HFFc6 (cell line): Measurements from ENCODE around the gene PGAM5. TPM values are rescaled to one million over a fixed set of nuclear protein-coding genes. Genes with fewer than 3 reads are reported as not detected.

ENCODE experiments used
- DNase-seq: peaks from one replicate; pipeline ENCODE4 v3.0.0-alpha.2; 2018
- H3K27ac Mint-ChIP-seq: 2 replicates; pipeline ENCODE4 v1.8.0; 2020; ENCODE audit warnings: mild to moderate bottlenecking, mixed read lengths
- H3K27me3 Mint-ChIP-seq: 2 replicates; pipeline ENCODE4 v1.8.0; 2021; ENCODE audit warnings: mild to moderate bottlenecking, moderate library complexity, mixed read lengths; ENCODE audit not compliant: insufficient read depth
- H3K36me3 Mint-ChIP-seq: 2 replicates; pipeline ENCODE4 v1.8.0; 2021; ENCODE audit warnings: low read depth, mixed read lengths
- H3K4me1 Mint-ChIP-seq: 2 replicates; pipeline ENCODE4 v1.8.0; 2020; ENCODE audit warnings: low read depth, mixed read lengths
- H3K4me3 Mint-ChIP-seq: 2 replicates; pipeline ENCODE4 v1.8.0; 2020; ENCODE audit warnings: mild to moderate bottlenecking, moderate library complexity, mixed read lengths
- H3K9me3 Mint-ChIP-seq: 2 replicates; pipeline ENCODE4 v1.8.0; 2020; ENCODE audit warnings: mild to moderate bottlenecking, mixed read lengths
- CTCF ChIP-seq: fragments of 200-600 bp; sonication (generic); IDR thresholded peaks from 2 replicates; pipeline ENCODE4 v1.5.0; 2021; ENCODE audit warnings: antibody characterized with exemption, mild to moderate bottlenecking
- total RNA-seq, 6 experiments: library from RNA; stranded (reverse); fragmentation: NEBNext Ultra II Directional; extraction: Animal tissue kit (Norgen Biotek cat#: 25700); gene quantifications; 2 replicates in 1 of 6; 3 replicates in 5 of 6; pipeline ENCODE4 v1.2.3, GENCODE V29; 2021

The PGAM5 gene
- total RNA-seq, 6 experiments from 2014 or later, result 33.5 to 46.0 (median 39.2) TPM

- H3K4me3 Mint-ChIP-seq, result peak overlapping the region; percentile 9; the same call in 1 of the 2 replicates
Observed at GRCh38 chr12:132707241-132707640, 3.4 kb upstream of the PGAM5 start.

GRCh38 chr12:132708150-132708549, 2.5 kb upstream of the PGAM5 start:
- Mint-ChIP-seq H3K27me3 (no peaks in the 10 kb centered on the region; the same call in 1 of the 2 replicates), H3K4me1 (peaks cover 7% of the 10 kb centered on the region; the same call in 1 of the 2 replicates), H3K27ac (no peak overlapping the region; the same call in 1 of the 2 replicates), H3K36me3 (peaks cover 21% of the 10 kb centered on the region; the same call in 1 of the 2 replicates), H3K9me3 (no peaks in the 10 kb centered on the region), H3K4me3 (no peak overlapping the region)
- TF ChIP-seq CTCF, result no peak
- no peak for DNase-seq

More at GRCh38 chr12:132707241-132707640, 3.4 kb upstream of the PGAM5 start:
- DNase-seq, result no peak
- Mint-ChIP-seq H3K9me3 (no peaks in the 10 kb centered on the region), H3K4me1 (peaks cover 5% of the 10 kb centered on the region; the same call in 1 of the 2 replicates), H3K27me3 (no peaks in the 10 kb centered on the region; the same call in 1 of the 2 replicates), H3K27ac (no peak overlapping the region), H3K36me3 (peaks cover 21% of the 10 kb centered on the region; the same call in 1 of the 2 replicates)
- TF ChIP-seq CTCF, result no peak

GRCh38 chr12:132710043-132710404, 618 bp upstream of the PGAM5 start:
- H3K27me3 Mint-ChIP-seq, result no peaks in the 10 kb centered on the region
- H3K4me1 Mint-ChIP-seq, result peaks cover 9% of the 10 kb centered on the region; the same call in 1 of the 2 replicates
- TF ChIP-seq CTCF, result no peak
- peak overlapping the region; percentile 70 for H3K27ac Mint-ChIP-seq
- H3K36me3 Mint-ChIP-seq, result peaks cover 21% of the 10 kb centered on the region
- H3K4me3 Mint-ChIP-seq, result peak overlapping the region; percentile 96
- no peak for DNase-seq
- no peaks in the 10 kb centered on the region for H3K9me3 Mint-ChIP-seq

- H3K4me1 Mint-ChIP-seq, result peaks cover 9% of the 10 kb centered on the region; the same call in 1 of the 2 replicates
- peak overlapping the region; percentile 89 for H3K4me3 Mint-ChIP-seq
- 0 out of 2 replicates have a peak, but pooled peaks cover 1% of the 10 kb centered on the region for H3K27me3 Mint-ChIP-seq
- peaks cover 21% of the 10 kb centered on the region for H3K36me3 Mint-ChIP-seq
- no peak for DNase-seq
- no peaks in the 10 kb centered on the region for H3K9me3 Mint-ChIP-seq
- no peak for TF ChIP-seq CTCF
- H3K27ac Mint-ChIP-seq, result peak overlapping the region; percentile 49
Observed at GRCh38 chr12:132711080-132711843, 620 bp downstream of the PGAM5 start.

- Mint-ChIP-seq H3K36me3 (peaks cover 11% of the 10 kb centered on the region), H3K9me3 (no peaks in the 10 kb centered on the region), H3K4me3 (no peak overlapping the region), H3K4me1 (peaks cover 9% of the 10 kb centered on the region; the same call in 1 of the 2 replicates), H3K27ac (no peak overlapping the region), H3K27me3 (peaks cover 8% of the 10 kb centered on the region; the same call in 1 of the 2 replicates)
- TF ChIP-seq CTCF, result no peak
- no peak for DNase-seq
Observed at GRCh38 chr12:132713123-132713522, 2.5 kb downstream of the PGAM5 start.
